ENCODE data around the gene BORCS5. TPM values are rescaled to one million over a fixed set of nuclear protein-coding genes. Genes with fewer than 3 reads are reported as not detected.

Gene BORCS5
- total and polyA plus RNA-seq, 2 of the 4 experiments (the other 2 are of a cell fraction) = 14.4 to 18.3 TPM

DNA sequence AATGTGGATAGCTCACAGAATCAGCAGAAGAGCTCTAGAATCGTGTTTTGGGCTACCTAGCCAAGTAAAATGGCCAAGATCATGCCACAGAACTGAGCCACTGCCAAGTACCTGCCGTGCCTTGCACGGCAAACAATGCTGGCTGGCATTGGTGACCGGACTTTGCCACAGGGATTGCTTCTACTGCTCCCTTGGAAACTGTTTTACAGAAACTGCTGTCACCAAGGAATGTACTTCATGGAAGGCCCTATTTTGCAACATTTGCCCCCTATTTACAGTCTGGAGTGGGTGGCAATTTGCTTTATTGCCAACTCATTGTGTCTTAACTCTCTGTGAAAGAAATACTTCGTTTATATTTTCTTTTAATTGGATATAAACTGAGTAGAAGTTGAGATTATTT lies 49.0 kb downstream of the BORCS5 start:
- CTCF ChIA-PET = no interaction called here
- intact Hi-C loops (cut with micrococcal nuclease) = no loop called here

More for the DNA sequence above, 49.0 kb downstream of the BORCS5 start:
- no TSS peak for BruUV-seq (replicated peaks)
- no peak for DNase-seq
- Histone ChIP-seq H4K91ac (ENCODE audit: insufficient read depth, low read depth, low read length) (no peak overlapping the region), H3K4ac (ENCODE audit: low read depth, low read length) (no peak overlapping the region), H4K8ac (ENCODE audit: low read depth in 2 of 2, low read length in 2 of 2) (no peak overlapping the region), H3K9me1 (ENCODE audit: insufficient read depth, low read length) (no peaks in the 10 kb centered on the region), H3K27ac (ENCODE audit: insufficient read depth, low read length) (no peak overlapping the region), H3K36me3 (ENCODE audit: control insufficient read depth, insufficient read depth, low read length) (no peaks in the 10 kb centered on the region), H3K18ac (ENCODE audit: low read depth, low read length) (no peak overlapping the region), H3K9me3 (ENCODE audit: control insufficient read depth, insufficient read depth, low read length) (no peaks in the 10 kb centered on the region), H3K9ac (ENCODE audit: low read depth, low read length) (no peak overlapping the region), H4K20me1 (ENCODE audit: insufficient read depth, low read length) (no peaks in the 10 kb centered on the region), H2AFZ (replicated peaks; ENCODE audit: low read length, poor library complexity) (no peak overlapping the region), H3K14ac (replicated peaks; ENCODE audit: low read depth, low read length) (no peak overlapping the region), H2AK5ac (ENCODE audit: low read depth, low read length) (no peak overlapping the region), H3K4me2 (ENCODE audit: low read depth, low read length) (no peak overlapping the region), H2BK5ac (ENCODE audit: low read depth, low read length, poor library complexity, severe bottlenecking) (no peak overlapping the region), H3K56ac (ENCODE audit: extremely low read depth, insufficient read depth, low read length) (no peak overlapping the region), H3K4me3 (ENCODE audit: insufficient read depth, low read depth, low read length) (no peak overlapping the region), H3K27me3 (ENCODE audit: control insufficient read depth, insufficient read depth, low read length) (no peaks in the 10 kb centered on the region), H3K4me1 (ENCODE audit: control insufficient read depth, insufficient read depth, low read length) (peaks cover 2% of the 10 kb centered on the region; the same call in 1 of the 2 replicates), H2BK20ac (ENCODE audit: low read depth, low read length) (no peak overlapping the region), H2BK120ac (ENCODE audit: low read depth, low read length) (no peak overlapping the region), H4K5ac (ENCODE audit: low read depth, low read length) (no peak overlapping the region), H2BK15ac (ENCODE audit: low read depth, low read length) (no peak overlapping the region), H3K79me1 (ENCODE audit: low read depth in 1 of 2, low read length in 2 of 2) (peaks cover 0 to 4% of the 10 kb centered on the region in 2 experiments; a peak in 1 of 4 replicates), H2AK9ac (replicated peaks; ENCODE audit: low read depth, low read length, poor library complexity) (no peak overlapping the region), H3K23ac (ENCODE audit: low read depth, low read length) (no peak overlapping the region)
- 40% methylated on average over 1 of the region's 5 CpGs; no CpG with 5 or more reads in 1 of the 2 experiments for WGBS, 2 experiments (ENCODE audit: extremely low coverage in 2 of 2, insufficient read length in 1 of 2)
- ATAC-seq (ENCODE audit: low read depth) = no peak
- in situ Hi-C loops (cut with MboI; ENCODE audit: low sequenced_read_pairs) = no loop called here
- dilution Hi-C loops (cut with HindIII; ENCODE audit: low sequenced_read_pairs, unreplicated experiment) = no loop called here
- POLR2A ChIA-PET (ENCODE audit: unreplicated experiment) = no interaction called here
- no peak for TF ChIP-seq NFE2L2 (IDR thresholded peaks at IDR 0.05; ENCODE audit: low read depth, low read length)
- TF ChIP-seq, protein P1, sequence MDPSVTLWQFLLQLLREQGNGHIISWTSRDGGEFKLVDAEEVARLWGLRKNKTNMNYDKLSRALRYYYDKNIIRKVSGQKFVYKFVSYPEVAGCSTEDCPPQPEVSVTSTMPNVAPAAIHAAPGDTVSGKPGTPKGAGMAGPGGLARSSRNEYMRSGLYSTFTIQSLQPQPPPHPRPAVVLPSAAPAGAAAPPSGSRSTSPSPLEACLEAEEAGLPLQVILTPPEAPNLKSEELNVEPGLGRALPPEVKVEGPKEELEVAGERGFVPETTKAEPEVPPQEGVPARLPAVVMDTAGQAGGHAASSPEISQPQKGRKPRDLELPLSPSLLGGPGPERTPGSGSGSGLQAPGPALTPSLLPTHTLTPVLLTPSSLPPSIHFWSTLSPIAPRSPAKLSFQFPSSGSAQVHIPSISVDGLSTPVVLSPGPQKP (IDR thresholded peaks at IDR 0.05; ENCODE audit: borderline replicate concordance, low read depth, low read length) = no peak
- no peak for TF ChIP-seq POLR2A (IDR thresholded peaks at IDR 0.05; ENCODE audit: low read depth, low read length)
- no peak for TF ChIP-seq SMC3 (IDR thresholded peaks at IDR 0.05; ENCODE audit: low read depth, low read length)
- TF ChIP-seq MAFK (IDR thresholded peaks at IDR 0.05; ENCODE audit: low read depth, low read length) = no peak

All from IMR-90 (cell line).